Liver (tissue), 9 donors: ENCODE measurements around the gene SMCO4. TPM values are rescaled to one million over a fixed set of nuclear protein-coding genes. Genes with fewer than 3 reads are reported as not detected.

Experiments
- DNase-seq: peaks from one replicate; pipeline ENCODE4 v3.0.0-alpha.2; 2017; ENCODE audit warnings: low spot score
- H3K27ac ChIP-seq, 2 donors: one replicate each; pipeline ENCODE4 v1.7.0; 2013; ENCODE audit warnings: inconsistent platforms in 2 of 2, low read length in 2 of 2, control low read depth in 1 of 2, low read depth in 1 of 2, mild to moderate bottlenecking in 1 of 2
- H3K27me3 ChIP-seq, 4 donors: one replicate each; pipeline versions ENCODE4 v1.6.1 to v1.7.0; 2013; ENCODE audit warnings: low read length in 3 of 4, inconsistent platforms in 1 of 4, mild to moderate bottlenecking in 1 of 4, moderate library complexity in 1 of 4; ENCODE audit not compliant: control insufficient read depth in 4 of 4, insufficient read depth in 4 of 4
- H3K36me3 ChIP-seq, 4 donors: one replicate each; pipeline versions ENCODE4 v1.6.1 to v1.7.0; 2013; ENCODE audit warnings: low read length in 3 of 4, mild to moderate bottlenecking in 3 of 4, low read depth in 1 of 4, moderate library complexity in 1 of 4; ENCODE audit not compliant: control insufficient read depth in 4 of 4, insufficient read depth in 3 of 4
- H3K4me1 ChIP-seq, 4 donors: one replicate each; pipeline versions ENCODE4 v1.6.1 to v1.7.0; 2013; ENCODE audit warnings: low read length in 3 of 4, mild to moderate bottlenecking in 3 of 4, moderate library complexity in 1 of 4; ENCODE audit not compliant: control insufficient read depth in 4 of 4, insufficient read depth in 4 of 4
- H3K4me3 ChIP-seq, 3 donors: one replicate each; pipeline versions ENCODE4 v1.6.1 to v1.7.0; 2013; ENCODE audit warnings: low read length in 3 of 3, control low read depth in 1 of 3, low read depth in 1 of 3, mild to moderate bottlenecking in 1 of 3
- H3K9ac ChIP-seq, 2 donors: one replicate each; pipeline ENCODE4 v1.7.0; 2013; ENCODE audit warnings: low read length in 2 of 2, mild to moderate bottlenecking in 2 of 2, moderate library complexity in 2 of 2, control low read depth in 1 of 2, low read depth in 1 of 2
- H3K9me3 ChIP-seq, 4 donors: one replicate each; pipeline versions ENCODE4 v1.6.1 to v1.7.0; 2013; ENCODE audit warnings: low read length in 3 of 4; ENCODE audit not compliant: control insufficient read depth in 4 of 4
- ATF3 ChIP-seq: IDR thresholded peaks from 2 replicates; pipeline ENCODE4 v1.6.1; 2016; ENCODE audit warnings: antibody characterized with exemption
- EGR1 ChIP-seq, 2 donors: IDR thresholded peaks; 2 replicates each; pipeline ENCODE4 v1.6.1; 2016 to 2018; ENCODE audit warnings: antibody characterized with exemption in 2 of 2, low read depth in 2 of 2
- FOXA2 ChIP-seq: IDR thresholded peaks from 2 replicates; pipeline ENCODE4 v1.6.1; 2016; ENCODE audit warnings: antibody characterized with exemption
- GABPA ChIP-seq, 2 donors: IDR thresholded peaks in 1 of 2; conservative IDR thresholded peaks in 1 of 2; 2 replicates each; pipeline ENCODE4 v1.6.1; 2016; ENCODE audit warnings: antibody characterized with exemption in 2 of 2, mild to moderate bottlenecking in 1 of 2, moderate library complexity in 1 of 2
- HNF4A ChIP-seq, 2 donors: conservative IDR thresholded peaks; 2 replicates each; pipeline ENCODE4 v1.6.1; 2016; ENCODE audit warnings: antibody characterized with exemption in 2 of 2, mild to moderate bottlenecking in 2 of 2
- HNF4G ChIP-seq: IDR thresholded peaks from 2 replicates; pipeline ENCODE4 v1.6.1; 2016; ENCODE audit warnings: antibody characterized with exemption
- RAD21 ChIP-seq, 2 donors: IDR thresholded peaks; 2 replicates each; pipeline ENCODE4 v1.6.1; 2016; ENCODE audit warnings: antibody characterized with exemption in 2 of 2, mild to moderate bottlenecking in 2 of 2
- RXRA ChIP-seq, 2 donors: IDR thresholded peaks; 2 replicates each; pipeline ENCODE4 v1.6.1; 2017 to 2018; ENCODE audit warnings: antibody characterized with exemption in 2 of 2, mild to moderate bottlenecking in 1 of 2
- YY1 ChIP-seq: IDR thresholded peaks from 2 replicates; pipeline ENCODE4 v1.6.1; 2016; ENCODE audit warnings: antibody characterized with exemption, mild to moderate bottlenecking
- ZBTB33 ChIP-seq: IDR thresholded peaks from 2 replicates; pipeline ENCODE4 v1.6.1; 2016; ENCODE audit warnings: antibody characterized with exemption
- WGBS: extraction: QIAGEN DNeasy Blood & Tissue Kit; methylation state at CpG from one replicate; pipeline ENCODE4 v1.1.7; 2013; 5-methylcytosine and 5-hydroxymethylcytosine counted together
- polyA plus RNA-seq, 2 donors: library from polyadenylated mRNA; stranded (reverse) in 1 of 2; unstranded in 1 of 2; fragments of 200-250 nt in 1 of 2; fragments of >200 nt in 1 of 2; fragmentation: Nextera tagmentation in 1 of 2; extraction: Ambion mirVana in 1 of 2; gene quantifications; one replicate each; pipeline versions ENCODE4 v1.2.1 to v1.2.3, GENCODE V29; 2013 to 2015
- total RNA-seq, 2 donors: library from RNA; depleted of rRNA; stranded (reverse); fragments of >200 nt; gene quantifications; one replicate each; pipeline ENCODE4 v1.2.3, GENCODE V29; 2014
- TF ChIP-seq, protein P1 (sequence below): fragments of 150-350 bp; IDR thresholded peaks from 2 replicates; pipeline ENCODE4 v1.5.1; 2017; ENCODE audit warnings: improper control_type of control experiment, low read depth, low read length; ENCODE audit not compliant: missing input control
- TF ChIP-seq, protein P2 (sequence below): IDR thresholded peaks from 2 replicates; pipeline ENCODE4 v1.6.1; 2016; ENCODE audit warnings: antibody characterized with exemption, mild to moderate bottlenecking
- TF ChIP-seq, protein P3 (sequence below): IDR thresholded peaks from 2 replicates; pipeline ENCODE4 v1.6.1; 2016; ENCODE audit warnings: antibody characterized with exemption
- donor health status: healthy.
- donor health status: healthy.
- donor health status: healthy.
- donor health status: healthy.
- donor health status: healthy.

Gene SMCO4
- total and polyA plus RNA-seq, 4 donors, result 21.2 to 98.8 (median 47.9) TPM

DNA sequence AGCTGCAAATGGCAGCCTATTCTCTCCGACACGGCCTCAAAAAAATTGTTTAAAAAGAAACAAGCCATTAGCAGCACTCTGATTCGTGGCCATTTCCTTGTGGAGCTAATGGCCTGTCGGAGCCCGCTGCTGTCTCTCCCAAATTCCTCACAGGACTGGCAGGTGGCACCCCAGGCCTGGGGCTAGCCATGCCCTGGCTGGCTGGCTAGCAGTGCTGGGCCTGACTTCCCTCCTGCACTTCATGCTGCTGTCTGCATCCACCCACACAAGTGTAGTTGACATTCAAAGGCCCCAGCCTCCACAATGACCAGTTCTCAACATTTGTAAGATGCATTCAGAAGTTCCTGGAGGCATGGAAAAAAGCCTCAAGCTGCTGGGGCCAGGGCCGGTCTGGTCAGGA lies 61.5 kb downstream of the SMCO4 start:
- no peaks in the 10 kb centered on the region for H3K27me3 ChIP-seq
- H3K36me3 ChIP-seq, result peaks cover 0 to 7% (median 4%) of the 10 kb centered on the region in 4 donors
- DNase-seq, result no peak
- peaks cover 9 to 46% (median 39%) of the 10 kb centered on the region in 4 donors for H3K4me1 ChIP-seq
- H3K9ac ChIP-seq, result no peak overlapping the region
- H3K27ac ChIP-seq, result no peak overlapping the region
- 81% methylated on average over 6 of the region's 6 CpGs for WGBS
- TF ChIP-seq HNF4A (conservative IDR thresholded peaks at IDR 0.05), result peak in 1 of 2 donors; percentile 12
- TF ChIP-seq ATF3, result no peak
- TF ChIP-seq HNF4G, result no peak
- TF ChIP-seq, protein P1, sequence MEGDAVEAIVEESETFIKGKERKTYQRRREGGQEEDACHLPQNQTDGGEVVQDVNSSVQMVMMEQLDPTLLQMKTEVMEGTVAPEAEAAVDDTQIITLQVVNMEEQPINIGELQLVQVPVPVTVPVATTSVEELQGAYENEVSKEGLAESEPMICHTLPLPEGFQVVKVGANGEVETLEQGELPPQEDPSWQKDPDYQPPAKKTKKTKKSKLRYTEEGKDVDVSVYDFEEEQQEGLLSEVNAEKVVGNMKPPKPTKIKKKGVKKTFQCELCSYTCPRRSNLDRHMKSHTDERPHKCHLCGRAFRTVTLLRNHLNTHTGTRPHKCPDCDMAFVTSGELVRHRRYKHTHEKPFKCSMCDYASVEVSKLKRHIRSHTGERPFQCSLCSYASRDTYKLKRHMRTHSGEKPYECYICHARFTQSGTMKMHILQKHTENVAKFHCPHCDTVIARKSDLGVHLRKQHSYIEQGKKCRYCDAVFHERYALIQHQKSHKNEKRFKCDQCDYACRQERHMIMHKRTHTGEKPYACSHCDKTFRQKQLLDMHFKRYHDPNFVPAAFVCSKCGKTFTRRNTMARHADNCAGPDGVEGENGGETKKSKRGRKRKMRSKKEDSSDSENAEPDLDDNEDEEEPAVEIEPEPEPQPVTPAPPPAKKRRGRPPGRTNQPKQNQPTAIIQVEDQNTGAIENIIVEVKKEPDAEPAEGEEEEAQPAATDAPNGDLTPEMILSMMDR, result peak; percentile 45
- no peak for TF ChIP-seq GABPA (IDR thresholded peaks at IDR 0.05 in 1 of 2, conservative IDR thresholded peaks at IDR 0.05 in 1 of 2)
- TF ChIP-seq RAD21 (IDR thresholded peaks at IDR 0.05), result peak; percentile 89 to 93
- TF ChIP-seq RXRA (IDR thresholded peaks at IDR 0.05), result peak in 1 of 2 donors; percentile 14
- peak in 1 of 2 donors; percentile 34 for TF ChIP-seq EGR1 (IDR thresholded peaks at IDR 0.05; ENCODE audit: low read depth in 2 of 2)
- no peaks in the 10 kb centered on the region for H3K9me3 ChIP-seq
- H3K4me3 ChIP-seq, result no peak overlapping the region

DNA sequence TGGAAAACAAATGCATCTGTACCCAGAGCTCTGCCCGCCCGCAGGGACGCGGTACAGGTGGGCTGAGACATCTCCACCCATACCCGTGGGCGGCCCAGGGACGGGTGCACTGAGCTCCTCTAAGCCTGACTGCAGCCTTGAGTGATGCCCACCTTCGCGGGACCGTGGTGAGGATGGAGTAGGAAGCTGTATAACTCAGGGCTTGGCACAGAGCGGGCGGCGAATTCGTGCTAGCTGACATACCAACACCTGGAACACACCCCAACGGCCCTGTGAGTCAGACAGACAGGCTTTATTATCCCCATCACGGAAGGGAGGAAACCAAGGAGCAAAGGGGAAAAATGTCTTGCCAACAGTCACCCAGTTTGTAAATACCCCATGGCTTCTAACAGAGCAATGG lies 61.9 kb downstream of the SMCO4 start:
- H3K4me1 ChIP-seq, result peaks cover 6 to 42% (median 34%) of the 10 kb centered on the region in 4 donors
- WGBS, result 85% methylated on average over 16 of the region's 16 CpGs

More for the DNA sequence above, 61.9 kb downstream of the SMCO4 start:
- H3K27me3 ChIP-seq, result no peaks in the 10 kb centered on the region
- no peak overlapping the region for H3K4me3 ChIP-seq
- H3K27ac ChIP-seq, result peak overlapping the region in 1 of 2 donors; percentile 29
- H3K9me3 ChIP-seq, result no peaks in the 10 kb centered on the region
- TF ChIP-seq, protein P2, sequence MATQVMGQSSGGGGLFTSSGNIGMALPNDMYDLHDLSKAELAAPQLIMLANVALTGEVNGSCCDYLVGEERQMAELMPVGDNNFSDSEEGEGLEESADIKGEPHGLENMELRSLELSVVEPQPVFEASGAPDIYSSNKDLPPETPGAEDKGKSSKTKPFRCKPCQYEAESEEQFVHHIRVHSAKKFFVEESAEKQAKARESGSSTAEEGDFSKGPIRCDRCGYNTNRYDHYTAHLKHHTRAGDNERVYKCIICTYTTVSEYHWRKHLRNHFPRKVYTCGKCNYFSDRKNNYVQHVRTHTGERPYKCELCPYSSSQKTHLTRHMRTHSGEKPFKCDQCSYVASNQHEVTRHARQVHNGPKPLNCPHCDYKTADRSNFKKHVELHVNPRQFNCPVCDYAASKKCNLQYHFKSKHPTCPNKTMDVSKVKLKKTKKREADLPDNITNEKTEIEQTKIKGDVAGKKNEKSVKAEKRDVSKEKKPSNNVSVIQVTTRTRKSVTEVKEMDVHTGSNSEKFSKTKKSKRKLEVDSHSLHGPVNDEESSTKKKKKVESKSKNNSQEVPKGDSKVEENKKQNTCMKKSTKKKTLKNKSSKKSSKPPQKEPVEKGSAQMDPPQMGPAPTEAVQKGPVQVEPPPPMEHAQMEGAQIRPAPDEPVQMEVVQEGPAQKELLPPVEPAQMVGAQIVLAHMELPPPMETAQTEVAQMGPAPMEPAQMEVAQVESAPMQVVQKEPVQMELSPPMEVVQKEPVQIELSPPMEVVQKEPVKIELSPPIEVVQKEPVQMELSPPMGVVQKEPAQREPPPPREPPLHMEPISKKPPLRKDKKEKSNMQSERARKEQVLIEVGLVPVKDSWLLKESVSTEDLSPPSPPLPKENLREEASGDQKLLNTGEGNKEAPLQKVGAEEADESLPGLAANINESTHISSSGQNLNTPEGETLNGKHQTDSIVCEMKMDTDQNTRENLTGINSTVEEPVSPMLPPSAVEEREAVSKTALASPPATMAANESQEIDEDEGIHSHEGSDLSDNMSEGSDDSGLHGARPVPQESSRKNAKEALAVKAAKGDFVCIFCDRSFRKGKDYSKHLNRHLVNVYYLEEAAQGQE, result no peak
- TF ChIP-seq, protein P3, sequence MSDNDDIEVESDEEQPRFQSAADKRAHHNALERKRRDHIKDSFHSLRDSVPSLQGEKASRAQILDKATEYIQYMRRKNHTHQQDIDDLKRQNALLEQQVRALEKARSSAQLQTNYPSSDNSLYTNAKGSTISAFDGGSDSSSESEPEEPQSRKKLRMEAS, result no peak
- TF ChIP-seq FOXA2, result no peak
- no peak for TF ChIP-seq ZBTB33
- no peak for TF ChIP-seq GABPA (IDR thresholded peaks at IDR 0.05 in 1 of 2, conservative IDR thresholded peaks at IDR 0.05 in 1 of 2)
- no peak for TF ChIP-seq EGR1 (IDR thresholded peaks at IDR 0.05; ENCODE audit: low read depth in 2 of 2)
- TF ChIP-seq, protein P1, result no peak
- no peak for TF ChIP-seq YY1
- no peak for TF ChIP-seq RXRA (IDR thresholded peaks at IDR 0.05)
- DNase-seq, result no peak
- H3K36me3 ChIP-seq, result peaks cover 0 to 7% (median 4%) of the 10 kb centered on the region in 4 donors
- no peak overlapping the region for H3K9ac ChIP-seq
